ENCODE results near the gene SNX7.

DNA sequence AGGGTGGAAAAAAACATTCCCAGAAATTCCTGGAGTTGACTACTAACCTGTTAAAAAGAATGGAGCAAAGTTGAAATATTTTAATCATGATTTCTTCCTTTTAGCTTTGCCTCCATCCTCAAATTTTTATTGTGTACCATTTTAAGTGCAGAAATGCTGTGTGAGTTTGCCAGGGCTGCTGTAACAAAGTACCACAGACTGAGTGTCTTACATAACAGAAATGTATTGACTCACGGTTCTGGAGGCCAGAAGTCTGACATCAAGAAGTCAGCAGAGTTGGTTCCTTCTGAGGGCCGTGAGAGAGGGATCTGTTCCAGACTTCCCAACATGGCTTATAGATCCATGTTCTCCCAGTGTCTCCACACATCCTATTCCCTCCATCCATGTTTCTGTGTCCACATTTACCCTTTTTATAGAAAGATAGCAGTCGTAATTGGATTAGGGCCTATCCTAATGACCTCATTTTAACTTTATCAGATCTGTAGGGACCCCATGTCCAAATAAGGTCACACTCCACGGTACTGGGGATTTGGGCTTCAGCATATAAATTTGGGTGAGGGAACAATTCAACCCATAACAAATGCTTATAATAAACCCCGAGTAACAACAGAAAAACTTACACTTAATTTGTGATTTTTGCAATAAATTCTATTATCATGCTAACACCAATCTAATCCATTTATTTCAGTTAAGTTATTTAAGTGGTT, 12.7 kb downstream of the SNX7 start:
- TF ChIP-seq CTCF (IDR thresholded peaks at IDR 0.05; ENCODE audit: insufficient read depth, low read depth, low read length) (no peak), EZH2 (IDR thresholded peaks at IDR 0.05; ENCODE audit: insufficient read depth, low read length) (no peak)
